Spleen (tissue), 11 donors: ENCODE data around the gene CYP26C1. TPM values are rescaled to one million over a fixed set of nuclear protein-coding genes. Genes with fewer than 3 reads are reported as not detected.
"Not testable (repeated sequence)": the region's sequence is repeated elsewhere in the genome, so short reads cannot be mapped to it uniquely, and the experiment has no call there.

Source experiments
- DNase-seq: peaks from one replicate; pipeline ENCODE4 v3.0.0-alpha.2; 2020
- H3K27ac ChIP-seq, 8 donors: fragments of 200-600 bp; sonication (generic) in 7 of 8; 1 replicate in 4 of 8; 2 replicates in 4 of 8; pipeline versions ENCODE4 v1.5.0 to v1.8.0; 2016 to 2021; ENCODE audit warnings: inconsistent platforms in 4 of 8, mild to moderate bottlenecking in 4 of 8, moderate library complexity in 1 of 8
- H3K27me3 ChIP-seq, 7 donors: fragments of 200-600 bp; sonication (generic) in 6 of 7; replicated peaks in 1 of 7; 1 replicate in 4 of 7; 2 replicates in 3 of 7; pipeline versions ENCODE4 v1.5.0 to v1.8.0; 2016 to 2021; ENCODE audit warnings: inconsistent platforms in 3 of 7, mild to moderate bottlenecking in 1 of 7
- H3K36me3 ChIP-seq, 6 donors: fragments of 200-600 bp; sonication (generic) in 5 of 6; 1 replicate in 4 of 6; 2 replicates in 2 of 6; pipeline versions ENCODE4 v1.5.0 to v1.8.0; 2016 to 2021; ENCODE audit warnings: inconsistent platforms in 2 of 6
- H3K4me1 ChIP-seq, 6 donors: fragments of 200-600 bp; sonication (generic) in 5 of 6; 1 replicate in 3 of 6; 2 replicates in 3 of 6; pipeline versions ENCODE4 v1.5.0 to v1.8.0; 2016 to 2021; ENCODE audit warnings: inconsistent platforms in 3 of 6
- H3K4me3 ChIP-seq, 8 donors: fragments of 200-600 bp; sonication (generic) in 7 of 8; 1 replicate in 4 of 8; 2 replicates in 4 of 8; pipeline versions ENCODE4 v1.5.0 to v1.8.0; 2016 to 2021; ENCODE audit warnings: inconsistent platforms in 4 of 8, mild to moderate bottlenecking in 4 of 8, moderate library complexity in 2 of 8
- H3K9me3 ChIP-seq, 8 donors: fragments of 200-600 bp; sonication (generic) in 7 of 8; 1 replicate in 4 of 8; 2 replicates in 4 of 8; pipeline versions ENCODE4 v1.5.0 to v1.8.0; 2016 to 2021; ENCODE audit warnings: inconsistent platforms in 4 of 8
- CTCF ChIP-seq, 11 experiments: fragments of 200-600 bp in 7 of 11; fragments of 450-650 bp in 4 of 11; sonication (generic) in 4 of 11; IDR thresholded peaks in 8 of 11; conservative IDR thresholded peaks in 3 of 11; 1 replicate in 7 of 11; 2 replicates in 4 of 11; pipeline versions ENCODE4 v1.4.0 to v1.8.0; 2016 to 2021; ENCODE audit warnings: antibody characterized with exemption in 11 of 11, inconsistent platforms in 4 of 11, mild to moderate bottlenecking in 1 of 11
- POLR2A ChIP-seq, 3 donors: fragments of 450-650 bp; IDR thresholded peaks; one replicate each; pipeline ENCODE4 v1.5.1; 2017; ENCODE audit warnings: antibody characterized with exemption in 3 of 3, mild to moderate bottlenecking in 1 of 3
- POLR2AphosphoS5 ChIP-seq, 3 donors: sonication (generic); formaldehyde crosslinking; IDR thresholded peaks; one replicate each; pipeline ENCODE4 v1.5.1; 2017; ENCODE audit warnings: antibody characterized with exemption in 3 of 3
- WGBS, 5 donors: extraction: QIAGEN DNeasy Blood & Tissue Kit in 3 of 5; methylation state at CpG; one replicate each; pipeline versions ENCODE4 v1.1.5 to v1.1.7; 2013 to 2018; 5-methylcytosine and 5-hydroxymethylcytosine counted together
- intact Hi-C: fragments of 100-400 bp; cut with DNase I; formaldehyde crosslinking; loops from one replicate; pipeline ENCODE4 v1.15.0; 2023; ENCODE audit warnings: low total_unique reads
- polyA plus RNA-seq, 3 donors: library from polyadenylated mRNA; stranded (reverse); fragments of 200-250 nt; gene quantifications; one replicate each; pipeline ENCODE4 v1.2.1, GENCODE V29; 2013
- total RNA-seq, 7 donors: library from RNA; depleted of rRNA in 3 of 7; stranded (reverse); fragments of >200 nt in 3 of 7; fragmentation: NEBNext Ultra II Directional in 4 of 7; extraction: Animal tissue kit (Norgen Biotek cat#: 25700) in 4 of 7; gene quantifications; one replicate each; pipeline versions ENCODE4 v1.1.0 to v1.2.1, GENCODE V29; 2016 to 2021
- donor health status: healthy with polysubstance abuse.
- donor health status: DM: no; HTN: no; CAD: no; lungs with moderate emphysema.
- donor health status: DM: no; HTN: no; CAD: no.
- donor health status: Bipolar disorder and iron deficiency.
- donor health status: healthy.
- donor health status: DM: no; HTN: no; CAD: no.
- donor health status: DM: yes; HTN: yes; CAD: no.

Gene CYP26C1
- total and polyA plus RNA-seq, 10 donors: 0.04 to 1.3 (median 0.39) TPM

DNA sequence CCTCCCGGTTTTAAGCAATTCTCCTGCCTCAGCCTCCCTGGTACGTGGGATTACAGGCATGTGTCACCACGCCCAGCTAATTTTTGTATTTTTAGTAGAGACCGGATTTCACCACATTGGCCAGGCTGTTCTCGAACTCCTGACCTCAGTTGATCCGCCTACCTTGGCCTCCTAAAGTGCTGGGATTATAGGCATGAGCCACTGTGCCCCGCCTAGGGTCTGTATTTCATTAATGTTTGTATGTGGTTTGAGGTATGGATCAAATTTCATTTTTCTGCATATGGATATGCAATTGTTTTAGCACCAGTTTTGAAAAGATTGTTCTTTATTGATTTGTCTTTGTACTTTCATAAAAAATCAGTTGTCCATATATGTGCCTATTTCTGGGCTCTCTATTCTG is 39.1 kb downstream of the CYP26C1 start:
- Histone ChIP-seq H3K4me3 (no peak overlapping the region), H3K4me1 (no peaks in the 10 kb centered on the region), H3K27ac (no peak overlapping the region), H3K36me3 (no peaks in the 10 kb centered on the region), H3K9me3 (peaks cover 0 to 7% (median 3%) of the 10 kb centered on the region in 8 donors), H3K27me3 (no peaks in the 10 kb centered on the region)
- intact Hi-C loops: no loop called here
- WGBS, 5 donors: 76 to 94% (median 90%) methylated on average over 7 of the region's 7 CpGs
- DNase-seq: no peak
- no peak for TF ChIP-seq CTCF (IDR thresholded peaks at IDR 0.05 in 8 of 11, conservative IDR thresholded peaks at IDR 0.05 in 3 of 11)
- TF ChIP-seq POLR2AphosphoS5 (IDR thresholded peaks at IDR 0.05): no peak
- TF ChIP-seq POLR2A (IDR thresholded peaks at IDR 0.05): no peak

DNA sequence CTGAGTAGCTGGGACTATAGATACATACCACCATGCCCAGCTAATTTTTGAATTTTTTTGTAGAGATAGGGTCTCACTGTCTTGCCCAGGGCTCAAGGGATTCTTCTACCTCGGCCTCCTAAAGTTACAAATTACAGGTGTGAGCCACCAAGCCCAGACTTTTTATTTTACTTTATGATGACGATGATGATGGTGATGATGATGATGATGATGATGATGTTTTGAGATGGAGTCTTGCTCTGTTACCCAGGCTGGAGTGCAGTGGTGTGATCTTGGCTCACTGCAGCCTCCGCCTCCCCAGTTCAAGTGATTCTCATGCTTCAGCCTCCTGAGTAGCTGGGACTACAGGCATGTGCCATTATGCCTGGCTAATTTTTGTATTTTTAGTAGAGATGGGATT is 40.5 kb downstream of the CYP26C1 start:
- H3K27me3 ChIP-seq, DNase-seq, H3K9me3 ChIP-seq, H3K4me3 ChIP-seq, H3K27ac ChIP-seq, intact Hi-C loops, H3K4me1 ChIP-seq, H3K36me3 ChIP-seq: not testable (repeated sequence)
- WGBS, 5 donors: 85 to 98% (median 92%) methylated on average over 2 to 3 of the region's 3 CpGs

DNA sequence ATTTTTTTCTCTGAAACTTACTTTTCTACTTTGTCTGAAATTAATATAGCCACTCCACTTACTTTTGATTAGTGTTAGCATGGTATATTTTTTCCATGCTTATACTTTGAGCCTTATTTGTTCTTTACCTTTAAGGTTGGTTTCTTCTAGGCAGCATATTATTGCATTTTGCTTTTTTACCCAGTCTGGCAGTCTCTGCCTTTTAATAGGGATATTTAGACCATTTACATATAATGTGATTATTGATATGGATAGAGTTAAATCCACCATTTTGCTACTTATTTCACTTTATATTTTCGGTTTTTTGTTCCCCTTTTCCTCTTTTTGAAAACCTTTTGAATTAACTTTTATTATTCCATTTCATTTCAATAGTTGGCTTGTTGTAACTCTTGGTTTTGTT is 43.4 kb downstream of the CYP26C1 start:
- DNase-seq: no peak
- intact Hi-C loops: no loop called here
- H3K4me1 ChIP-seq: no peaks in the 10 kb centered on the region
- no peaks in the 10 kb centered on the region for H3K36me3 ChIP-seq
- TF ChIP-seq POLR2A (IDR thresholded peaks at IDR 0.05) (no peak), CTCF (IDR thresholded peaks at IDR 0.05 in 8 of 11, conservative IDR thresholded peaks at IDR 0.05 in 3 of 11) (no peak), POLR2AphosphoS5 (IDR thresholded peaks at IDR 0.05) (no peak)
- H3K4me3 ChIP-seq: no peak overlapping the region
- H3K27ac ChIP-seq: no peak overlapping the region
- peaks cover 0 to 7% (median 3%) of the 10 kb centered on the region in 8 donors for H3K9me3 ChIP-seq
- no peaks in the 10 kb centered on the region for H3K27me3 ChIP-seq
- 78 to 90% (median 89%) methylated on average over 1 of the region's 1 CpG for WGBS, 5 donors

- Histone ChIP-seq H3K36me3 (no peaks in the 10 kb centered on the region), H3K4me1 (no peaks in the 10 kb centered on the region), H3K9me3 (peaks cover 0 to 7% (median 3%) of the 10 kb centered on the region in 8 donors), H3K27ac (no peak overlapping the region), H3K27me3 (no peaks in the 10 kb centered on the region), H3K4me3 (no peak overlapping the region)
- DNase-seq: no peak
- 58 to 75% (median 70%) methylated on average over 2 of the region's 2 CpGs for WGBS, 5 donors
- no peak for TF ChIP-seq CTCF (IDR thresholded peaks at IDR 0.05 in 8 of 11, conservative IDR thresholded peaks at IDR 0.05 in 3 of 11)
- no peak for TF ChIP-seq POLR2AphosphoS5 (IDR thresholded peaks at IDR 0.05)
- TF ChIP-seq POLR2A (IDR thresholded peaks at IDR 0.05): no peak
- intact Hi-C loops: no loop called here
Observed at GRCh38 chr10:93106631-93107072, 46.1 kb downstream of the CYP26C1 start.
